AG08395 (cell line): ENCODE results near the gene UBE2J2.
A peak's percentile ranks its signal among the peaks of the same experiment; 100 is the strongest.
"Not testable (repeated sequence)": the region's sequence is repeated elsewhere in the genome, so short reads cannot be mapped to it uniquely, and the experiment has no call there.

ENCODE experiments used
- DNase-seq: peaks from one replicate; pipeline ENCODE4 v3.0.0; 2012; ENCODE audit warnings: mixed read lengths, low spot score

UBE2J2 gene

GRCh38 chr1:1255611-1256010 is 18.0 kb downstream of the UBE2J2 start:
- DNase-seq, result no peak

GRCh38 chr1:1255078-1255477 is 18.6 kb downstream of the UBE2J2 start:
- no peak for DNase-seq

GRCh38 chr1:1254667-1254998 is 19.0 kb downstream of the UBE2J2 start:
- no peak for DNase-seq

GRCh38 chr1:1253972-1254666 is 19.5 kb downstream of the UBE2J2 start:
- no peak for DNase-seq

- no peak for DNase-seq
Measured at GRCh38 chr1:1253314-1253713, 20.3 kb downstream of the UBE2J2 start.

DNA sequence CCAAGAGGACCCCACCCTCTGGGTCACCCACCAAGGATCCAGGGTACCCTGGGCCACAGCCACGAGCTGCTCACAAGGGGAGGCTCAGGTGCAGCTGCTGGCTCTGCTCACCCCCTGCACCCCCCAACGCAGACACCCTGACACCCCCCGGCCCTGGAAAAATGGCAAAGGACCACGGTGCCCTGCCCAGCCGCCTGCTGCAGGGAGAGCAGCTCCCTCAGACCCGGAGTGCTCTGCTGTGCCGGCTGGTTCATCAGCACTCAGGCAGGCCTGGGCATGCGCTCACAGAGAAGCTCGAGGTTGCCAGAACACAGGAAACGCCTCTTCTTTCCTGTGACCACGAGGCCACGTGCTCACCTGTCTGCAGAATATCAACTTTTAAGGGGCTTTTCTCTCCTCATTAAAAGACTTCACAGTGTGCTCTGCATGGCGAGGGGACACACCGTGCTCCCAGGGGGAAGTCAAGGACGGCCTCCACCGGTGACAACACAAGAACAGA is 22.8 kb downstream of the UBE2J2 start:
- no peak for DNase-seq

DNA sequence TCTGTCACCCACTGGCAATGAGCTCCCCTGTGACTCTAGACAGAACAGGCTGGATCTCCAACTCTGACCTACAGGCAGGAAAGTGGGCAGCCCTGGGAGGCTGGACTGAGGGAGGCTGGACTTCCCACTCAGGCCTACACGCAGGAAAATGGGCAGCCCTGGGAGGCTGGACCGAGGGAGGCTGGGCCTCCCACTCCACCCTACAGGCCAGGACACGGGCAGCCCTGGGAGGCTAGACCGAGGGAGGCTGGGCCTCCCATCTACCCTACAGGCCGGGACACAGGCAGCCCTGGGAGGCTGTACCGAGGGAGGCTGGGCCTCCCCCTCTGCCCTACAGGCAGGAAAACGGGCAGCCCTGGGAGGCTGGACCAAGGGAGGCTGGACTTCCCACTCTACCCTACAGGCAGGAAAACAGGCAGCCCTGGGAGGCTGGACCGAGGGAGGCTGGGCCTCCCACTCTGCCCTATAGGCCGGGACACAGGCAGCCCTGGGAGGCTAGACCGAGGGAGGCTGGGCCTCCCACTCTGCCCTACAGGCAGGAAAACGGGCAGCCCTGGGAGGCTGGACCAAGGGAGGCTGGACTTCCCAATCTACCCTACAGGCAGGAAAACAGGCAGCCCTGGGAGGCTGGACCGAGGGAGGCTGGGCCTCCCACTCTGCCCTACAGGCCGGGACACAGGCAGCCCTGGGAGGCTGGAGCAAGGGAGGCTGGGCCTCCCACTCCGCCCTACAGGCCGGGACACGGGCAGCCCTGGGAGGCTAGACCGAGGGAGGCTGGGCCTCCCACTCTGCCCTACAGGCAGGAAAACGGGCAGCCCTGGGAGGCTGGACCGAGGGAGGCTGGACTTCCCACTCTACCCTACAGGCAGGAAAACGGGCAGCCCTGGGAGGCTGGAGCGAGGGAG is 25.4 kb downstream of the UBE2J2 start:
- not testable (repeated sequence) for DNase-seq

DNA sequence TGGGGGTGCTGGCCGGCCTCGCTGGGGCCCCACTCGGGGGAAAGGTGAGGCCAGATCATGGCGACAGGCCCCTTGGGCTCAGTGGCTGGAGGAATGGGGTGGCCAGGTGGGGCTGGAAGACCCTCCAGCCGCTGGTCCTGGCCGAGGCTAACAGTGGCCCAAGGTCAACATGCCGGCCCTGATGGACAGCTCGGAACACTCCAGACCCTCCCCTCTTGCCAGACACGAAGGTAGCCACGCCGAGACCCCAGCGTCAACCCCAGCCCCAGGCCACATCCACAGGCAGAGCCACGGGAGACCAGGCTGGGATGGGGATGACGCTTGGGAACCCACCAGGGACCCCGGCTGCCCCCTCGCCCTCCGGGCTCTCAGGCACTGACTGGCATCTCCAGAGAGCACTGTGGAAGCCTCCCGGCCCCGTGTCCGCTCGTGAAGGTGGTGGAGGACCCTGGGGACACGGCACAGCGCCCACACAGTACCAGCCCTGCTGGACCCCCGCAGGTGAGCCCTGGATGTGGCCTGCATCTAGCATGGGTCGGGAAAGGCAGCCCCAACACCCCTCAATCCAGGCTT is 26.2 kb downstream of the UBE2J2 start:
- no peak for DNase-seq

- DNase-seq, result no peak
Measured at GRCh38 chr1:1246577-1247340, 26.9 kb downstream of the UBE2J2 start, which contains the start of gene C1QTNF12. Gene C1QTNF12 (minus strand): TSS chr1:1246722. CDS start chr1:1246690, 32 bp downstream.

GRCh38 chr1:1245817-1246576 is 27.7 kb downstream of the UBE2J2 start:
- no peak for DNase-seq

DNA sequence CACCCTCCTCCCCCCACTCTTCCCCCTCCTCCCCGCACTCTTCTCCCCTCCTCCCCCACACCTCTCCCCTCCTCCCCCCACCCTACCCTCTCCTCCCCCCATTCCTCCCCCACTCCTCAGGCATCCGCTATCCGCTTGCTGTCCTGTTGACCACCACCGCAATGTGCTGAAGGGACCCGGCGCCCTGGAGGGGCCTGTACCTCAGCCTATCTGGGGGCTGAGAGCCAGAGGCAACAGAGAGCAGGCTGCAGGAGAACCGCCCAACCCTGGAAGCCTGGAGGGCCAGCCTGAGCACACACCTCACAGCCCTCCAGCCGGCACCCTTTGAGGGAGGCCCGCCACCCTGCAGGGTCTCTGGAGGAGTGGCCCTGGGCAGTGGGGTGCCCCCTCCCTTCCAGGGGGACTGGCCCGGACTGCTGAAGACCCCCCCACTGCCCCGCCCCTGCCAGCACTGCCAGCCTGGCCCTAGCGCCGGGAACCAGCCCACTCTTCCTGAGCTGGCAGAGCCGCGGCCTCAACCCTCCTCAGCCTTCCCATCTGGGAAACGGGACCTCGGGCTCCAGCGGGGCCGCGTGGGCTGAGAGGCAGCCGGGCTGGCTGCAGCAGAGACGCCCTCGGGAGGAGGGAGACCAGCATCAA is 28.4 kb downstream of the UBE2J2 start:
- no peak for DNase-seq

DNA sequence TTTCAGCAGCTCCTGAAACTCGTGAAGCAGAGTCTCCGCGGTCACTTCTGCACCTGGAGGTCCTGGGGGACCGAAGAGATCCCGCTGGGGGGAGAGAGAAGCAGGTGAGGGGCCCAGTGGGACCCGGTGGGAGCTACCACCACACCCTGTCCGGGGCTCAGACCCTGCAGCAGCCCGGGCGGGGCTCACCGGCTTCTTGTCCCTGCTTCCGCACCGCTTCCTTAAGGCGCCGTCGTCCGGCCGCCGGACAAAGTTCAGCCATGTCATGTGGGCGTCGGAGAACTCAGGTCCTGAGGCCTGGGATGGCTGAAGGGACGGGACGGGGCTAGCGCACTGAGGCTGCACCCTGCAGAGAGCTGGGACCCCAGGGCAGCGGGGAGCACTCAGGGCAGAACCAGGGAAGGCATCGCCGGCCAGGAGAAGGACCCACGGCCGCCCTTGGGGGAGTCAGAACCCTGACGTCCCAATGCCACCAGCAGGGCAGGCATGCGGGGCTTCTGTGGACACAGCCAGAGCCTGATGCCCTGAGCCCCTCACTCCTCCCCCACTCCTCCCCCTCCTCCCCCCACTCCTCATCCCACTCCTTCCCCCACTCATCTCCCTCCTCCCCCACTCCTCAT is 29.4 kb downstream of the UBE2J2 start:
- no peak for DNase-seq

DNA sequence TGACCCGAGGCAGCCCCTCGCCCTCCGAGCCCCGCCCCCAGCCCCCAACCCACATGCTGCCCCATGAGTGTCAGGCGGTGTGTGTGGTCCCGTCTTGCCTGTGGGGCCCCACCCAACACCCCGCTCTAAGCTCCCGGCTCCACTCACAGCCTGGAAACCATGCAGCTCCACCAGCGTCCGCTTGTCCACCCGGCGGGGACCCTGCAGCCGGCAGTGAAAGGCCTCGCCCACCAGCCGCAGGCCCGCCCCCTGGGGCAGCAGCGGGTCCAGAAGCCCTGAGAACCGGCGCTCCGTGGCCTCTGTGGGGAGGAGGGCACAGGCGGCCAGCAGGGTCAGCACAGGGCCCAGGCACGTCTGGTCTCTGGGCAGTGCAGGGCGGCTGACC is 29.9 kb downstream of the UBE2J2 start:
- no peak for DNase-seq

DNA sequence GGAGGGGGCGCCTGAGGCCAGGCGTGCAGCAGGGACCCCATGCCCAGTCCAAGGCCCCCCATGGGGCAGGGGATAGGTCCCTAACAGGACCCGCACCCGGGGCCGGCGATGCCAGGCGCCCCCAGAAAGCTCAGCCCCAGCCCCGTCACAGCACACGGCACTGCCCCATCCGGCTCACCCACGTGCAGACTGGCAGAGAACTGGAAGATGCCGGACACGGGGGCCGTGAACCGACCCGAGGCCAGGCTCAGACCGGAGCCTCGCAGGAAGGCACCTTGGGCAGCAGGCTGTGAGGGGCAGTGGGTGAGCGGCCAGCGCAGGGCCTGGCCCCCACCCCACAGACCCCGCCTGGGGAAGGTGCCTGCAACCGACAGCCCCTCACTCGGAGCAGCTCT is 30.4 kb downstream of the UBE2J2 start:
- DNase-seq, result no peak

DNA sequence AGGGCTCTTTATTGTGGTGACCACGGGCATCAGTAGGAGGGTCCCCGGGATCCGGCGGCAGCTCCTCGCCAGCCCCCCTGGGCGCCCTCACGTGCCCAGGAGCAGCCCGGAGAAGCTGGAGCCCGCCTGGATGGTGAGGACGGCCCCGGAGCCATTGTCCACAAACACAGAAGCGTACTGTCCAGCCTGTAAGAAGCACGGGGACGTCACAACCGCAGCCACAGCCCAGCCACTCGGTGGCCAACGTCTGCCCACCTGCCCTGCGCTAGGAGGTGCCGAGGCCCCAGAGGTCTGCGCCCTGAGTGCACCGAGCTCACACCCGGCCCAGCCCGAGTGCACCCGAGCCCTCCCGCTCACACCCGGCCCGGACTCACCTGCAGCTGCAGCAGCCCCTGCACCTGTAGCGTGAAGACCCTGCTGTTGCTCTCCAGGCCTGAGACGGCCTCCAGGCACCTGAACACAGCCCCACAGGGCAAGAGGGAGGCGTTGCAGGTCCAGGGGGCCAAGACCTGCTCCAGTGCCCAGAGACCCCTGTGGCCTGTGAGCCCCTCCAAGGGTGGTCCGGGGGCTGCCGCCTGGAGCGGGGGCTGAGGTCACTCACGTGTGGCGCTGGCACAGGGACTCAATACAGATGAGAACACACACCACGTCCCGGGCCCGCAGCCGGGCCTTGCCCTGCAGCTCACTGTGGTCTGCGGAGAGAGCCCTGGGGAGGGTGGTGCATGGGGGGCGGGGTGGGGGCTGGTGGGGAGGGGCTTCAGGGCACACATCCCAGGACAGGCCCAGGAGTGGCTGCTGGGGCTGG is 31.0 kb downstream of the UBE2J2 start:
- DNase-seq, result no peak

DNA sequence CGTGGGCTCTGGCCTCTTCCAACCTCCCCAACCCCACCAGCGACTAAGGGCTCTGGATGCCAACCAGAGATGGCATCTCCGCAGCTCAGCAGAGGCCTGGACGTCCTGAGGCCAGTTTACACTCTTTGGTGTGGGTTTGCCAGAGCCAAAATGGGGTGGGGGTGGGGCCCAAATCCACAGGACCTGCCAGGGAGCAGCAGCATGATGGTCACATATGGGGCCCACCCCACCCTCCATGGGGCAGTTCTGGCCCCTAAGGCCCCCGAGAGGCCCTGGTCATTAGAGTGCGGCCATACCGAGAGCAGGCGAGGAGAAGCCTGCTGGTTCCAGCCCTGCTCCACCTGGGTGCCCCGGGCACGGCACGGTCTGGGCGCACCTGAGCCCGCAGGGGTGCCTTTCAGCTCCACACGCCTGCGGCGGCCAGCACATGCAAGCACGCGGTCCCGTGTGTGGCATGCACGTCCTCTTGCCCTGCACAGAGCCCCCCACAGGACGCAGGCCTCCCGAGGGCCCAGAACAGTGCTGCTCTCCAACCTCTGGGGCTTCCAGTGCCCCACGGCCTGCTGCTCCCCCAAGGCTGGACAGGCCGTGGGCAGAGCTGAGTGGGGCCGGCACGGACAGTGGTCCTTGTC is 31.9 kb downstream of the UBE2J2 start:
- no peak for DNase-seq

GRCh38 chr1:1240822-1241587 is 32.6 kb downstream of the UBE2J2 start:
- DNase-seq, result peak; percentile 33

GRCh38 chr1:1240348-1240732 is 33.3 kb downstream of the UBE2J2 start:
- no peak for DNase-seq
